DND-41 (cell line): ENCODE measurements around the gene MAST4.

ENCODE experiments used
- ATAC-seq: fragments of 200-7000 bp; cut with Tn5 transposase; 3 replicates; pipeline ENCODE4 v1.9.1; 2021; ENCODE audit warnings: low read depth; ENCODE audit not compliant: insufficient read depth
- DNase-seq: peaks from one replicate; pipeline ENCODE4 v3.0.0-alpha.2; 2020
- H2AFZ ChIP-seq: 2 replicates; pipeline ENCODE4 v1.6.0; 2012; ENCODE audit warnings: low read depth, low read length
- H3K27ac ChIP-seq: 2 replicates; pipeline ENCODE4 v1.5.1; 2012; ENCODE audit warnings: low read length, inconsistent platforms
- H3K27me3 ChIP-seq: fragments of 200-600 bp; sonication (generic); 2 replicates; pipeline ENCODE4 v1.6.0; 2012; ENCODE audit warnings: low read length, mild to moderate bottlenecking, inconsistent platforms; ENCODE audit not compliant: insufficient read depth, poor library complexity
- H3K36me3 ChIP-seq: 2 replicates; pipeline ENCODE4 v1.5.1; 2012; ENCODE audit warnings: low read length, inconsistent platforms; ENCODE audit not compliant: insufficient read depth
- H3K4me1 ChIP-seq: 2 replicates; pipeline ENCODE4 v1.5.1; 2012; ENCODE audit warnings: mild to moderate bottlenecking, low read length; ENCODE audit not compliant: insufficient read depth
- H3K4me2 ChIP-seq: 2 replicates; pipeline ENCODE4 v1.6.0; 2012; ENCODE audit warnings: mild to moderate bottlenecking, moderate library complexity, low read length, inconsistent platforms; ENCODE audit not compliant: insufficient read depth
- H3K4me3 ChIP-seq, 2 experiments: fragments of 200-600 bp in 1 of 2; shearing (Covaris generic) in 1 of 2; 2 replicates each; pipeline ENCODE4 v1.5.1; 2012 to 2016; ENCODE audit warnings: inconsistent platforms in 2 of 2, low read length in 2 of 2, mild to moderate bottlenecking in 2 of 2, low read depth in 1 of 2, moderate library complexity in 1 of 2
- H3K79me2 ChIP-seq: 2 replicates; pipeline ENCODE4 v1.6.0; 2012; ENCODE audit warnings: low read length, inconsistent platforms; ENCODE audit not compliant: insufficient read depth
- H3K9ac ChIP-seq: 2 replicates; pipeline ENCODE4 v1.6.0; 2012; ENCODE audit warnings: low read depth, mild to moderate bottlenecking, inconsistent platforms, low read length, moderate library complexity
- H3K9me3 ChIP-seq: 2 replicates; pipeline ENCODE4 v1.5.1; 2012; ENCODE audit warnings: low read length, moderate library complexity, mild to moderate bottlenecking, inconsistent platforms; ENCODE audit not compliant: insufficient read depth, severe bottlenecking
- H4K20me1 ChIP-seq: 2 replicates; pipeline ENCODE4 v1.6.0; 2012; ENCODE audit warnings: low read length; ENCODE audit not compliant: insufficient read depth
- EZH2 ChIP-seq: IDR thresholded peaks from 3 replicates; pipeline ENCODE4 v1.6.1; 2012; ENCODE audit warnings: borderline replicate concordance, low read depth, mild to moderate bottlenecking, moderate library complexity, low read length, inconsistent platforms; ENCODE audit not compliant: severe bottlenecking
- TF ChIP-seq, protein P1 (sequence below): IDR thresholded peaks from 2 replicates; pipeline ENCODE4 v1.5.1; 2012; ENCODE audit warnings: borderline replicate concordance, low read length, moderate library complexity, mild to moderate bottlenecking; ENCODE audit not compliant: poor library complexity, severe bottlenecking; ENCODE audit errors: extremely low read depth

The MAST4 gene

DNA sequence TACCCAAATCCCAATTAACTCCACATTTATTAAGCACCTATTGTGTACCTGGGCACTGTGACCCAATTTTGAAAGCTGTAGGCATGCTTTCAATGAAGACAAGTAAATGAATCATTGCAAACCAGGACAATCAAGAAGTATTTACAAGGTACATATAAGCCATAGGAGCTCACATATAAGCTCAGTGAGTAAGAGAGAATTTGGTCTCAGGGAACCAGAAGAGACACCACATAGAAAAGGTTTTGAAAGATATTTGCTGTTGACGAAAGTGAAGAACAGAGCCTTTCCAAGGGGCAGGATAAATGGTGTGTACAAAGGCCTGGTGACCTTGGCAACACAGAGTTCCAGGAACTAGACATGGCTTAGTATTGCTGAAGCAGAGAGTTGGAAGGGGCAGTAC is 412.8 kb downstream of the MAST4 start:
- peaks cover 4% of the 10 kb centered on the region; the same call in 1 of the 2 replicates for H3K79me2 ChIP-seq
- no peaks in the 10 kb centered on the region for H3K36me3 ChIP-seq
- no peak overlapping the region for H3K27ac ChIP-seq
- no peak for ATAC-seq
- DNase-seq = no peak
- H4K20me1 ChIP-seq = 0 out of 2 replicates have a peak, but pooled peaks cover 4% of the 10 kb centered on the region
- no peak overlapping the region for H2AFZ ChIP-seq
- H3K9me3 ChIP-seq = no peaks in the 10 kb centered on the region
- no peak overlapping the region for H3K4me2 ChIP-seq
- H3K27me3 ChIP-seq = no peaks in the 10 kb centered on the region
- H3K4me1 ChIP-seq = peaks cover 24% of the 10 kb centered on the region
- TF ChIP-seq, protein P1, sequence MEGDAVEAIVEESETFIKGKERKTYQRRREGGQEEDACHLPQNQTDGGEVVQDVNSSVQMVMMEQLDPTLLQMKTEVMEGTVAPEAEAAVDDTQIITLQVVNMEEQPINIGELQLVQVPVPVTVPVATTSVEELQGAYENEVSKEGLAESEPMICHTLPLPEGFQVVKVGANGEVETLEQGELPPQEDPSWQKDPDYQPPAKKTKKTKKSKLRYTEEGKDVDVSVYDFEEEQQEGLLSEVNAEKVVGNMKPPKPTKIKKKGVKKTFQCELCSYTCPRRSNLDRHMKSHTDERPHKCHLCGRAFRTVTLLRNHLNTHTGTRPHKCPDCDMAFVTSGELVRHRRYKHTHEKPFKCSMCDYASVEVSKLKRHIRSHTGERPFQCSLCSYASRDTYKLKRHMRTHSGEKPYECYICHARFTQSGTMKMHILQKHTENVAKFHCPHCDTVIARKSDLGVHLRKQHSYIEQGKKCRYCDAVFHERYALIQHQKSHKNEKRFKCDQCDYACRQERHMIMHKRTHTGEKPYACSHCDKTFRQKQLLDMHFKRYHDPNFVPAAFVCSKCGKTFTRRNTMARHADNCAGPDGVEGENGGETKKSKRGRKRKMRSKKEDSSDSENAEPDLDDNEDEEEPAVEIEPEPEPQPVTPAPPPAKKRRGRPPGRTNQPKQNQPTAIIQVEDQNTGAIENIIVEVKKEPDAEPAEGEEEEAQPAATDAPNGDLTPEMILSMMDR = no peak
- no peak for TF ChIP-seq EZH2
- no peak overlapping the region for H3K4me3 ChIP-seq
- no peak overlapping the region for H3K9ac ChIP-seq

DNA sequence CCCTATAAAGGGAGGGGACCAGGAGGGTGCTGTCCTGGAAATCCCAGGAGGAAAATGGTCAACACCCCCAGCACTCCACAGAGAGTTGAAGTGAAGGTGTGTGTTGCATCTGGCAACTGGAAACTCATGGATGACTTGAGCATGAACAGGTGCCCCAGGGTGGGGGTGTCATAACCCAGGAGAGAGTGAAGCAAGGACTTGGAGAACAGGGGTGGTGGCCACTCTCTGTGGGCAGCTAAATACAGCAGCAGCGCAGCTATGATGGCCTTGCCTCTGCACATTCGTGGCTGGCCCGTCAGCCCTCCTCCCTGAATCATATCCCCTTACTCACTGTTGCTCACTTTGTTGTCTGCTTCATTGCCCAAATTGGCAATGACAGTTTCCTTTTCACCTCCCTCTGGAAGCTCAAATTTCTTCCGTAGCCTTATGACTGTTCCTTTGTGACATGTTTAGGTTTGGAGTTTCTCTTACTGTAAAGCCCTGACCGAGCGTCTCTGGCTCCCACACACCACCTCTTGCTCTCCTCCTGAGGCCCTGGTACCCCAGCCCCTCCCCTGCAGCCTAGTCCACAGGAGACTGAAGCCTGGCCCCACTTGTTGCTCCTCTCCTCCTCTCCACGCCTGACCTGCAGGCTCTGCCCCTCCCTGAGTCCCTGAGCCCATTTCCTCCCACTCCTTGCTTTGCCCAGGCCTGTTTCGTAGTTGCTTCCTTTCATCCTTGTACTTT is 414.7 kb downstream of the MAST4 start:
- ATAC-seq (no peak; the same call in 2 of the 3 replicates), DNase-seq (no peak)
- no peak overlapping the region for H3K4me2 ChIP-seq
- H3K27me3 ChIP-seq = no peaks in the 10 kb centered on the region
- 0 out of 2 replicates have a peak, but pooled peaks cover 4% of the 10 kb centered on the region for H4K20me1 ChIP-seq
- H3K9me3 ChIP-seq = no peaks in the 10 kb centered on the region
- H3K79me2 ChIP-seq = no peaks in the 10 kb centered on the region
- H3K27ac ChIP-seq = no peak overlapping the region
- TF ChIP-seq, protein P1 = no peak
- no peak for TF ChIP-seq EZH2
- H2AFZ ChIP-seq = no peak overlapping the region
- no peaks in the 10 kb centered on the region for H3K36me3 ChIP-seq
- peaks cover 9% of the 10 kb centered on the region for H3K4me1 ChIP-seq
- no peak overlapping the region for H3K4me3 ChIP-seq
- no peak overlapping the region for H3K9ac ChIP-seq

DNA sequence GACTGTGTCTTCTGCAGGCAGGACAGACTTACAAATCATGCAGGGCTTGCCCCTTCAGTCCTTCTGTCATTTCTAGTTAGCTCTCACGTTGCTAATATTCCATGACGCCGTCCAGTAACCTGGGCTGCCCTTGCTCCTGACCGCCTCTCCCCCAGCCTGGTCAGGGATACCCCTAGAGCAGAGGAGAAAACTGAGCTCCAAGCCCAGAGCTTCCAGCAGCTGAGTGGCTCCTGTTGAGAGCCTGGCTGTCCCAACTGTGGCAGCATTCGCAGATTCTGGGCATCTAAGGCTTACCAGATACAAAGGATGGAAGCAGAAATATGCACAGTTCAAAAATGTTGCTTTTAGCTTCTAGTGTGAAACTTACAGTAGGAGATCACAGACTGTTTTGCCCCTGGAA is 415.2 kb downstream of the MAST4 start:
- H3K27ac ChIP-seq = no peak overlapping the region
- no peaks in the 10 kb centered on the region for H3K9me3 ChIP-seq
- no peak overlapping the region for H3K4me2 ChIP-seq
- H2AFZ ChIP-seq = no peak overlapping the region
- H3K79me2 ChIP-seq = no peaks in the 10 kb centered on the region
- peaks cover 3% of the 10 kb centered on the region for H3K4me1 ChIP-seq
- no peak overlapping the region for H3K4me3 ChIP-seq
- no peak overlapping the region for H3K9ac ChIP-seq
- H3K36me3 ChIP-seq = no peaks in the 10 kb centered on the region
- DNase-seq (no peak), ATAC-seq (no peak)
- H3K27me3 ChIP-seq = no peaks in the 10 kb centered on the region
- TF ChIP-seq, protein P1 = no peak
- no peak for TF ChIP-seq EZH2
- 0 out of 2 replicates have a peak, but pooled peaks cover 4% of the 10 kb centered on the region for H4K20me1 ChIP-seq
